Stomach (tissue), 4 donors: ENCODE data around the gene IQCM.

Source experiments
- EP300 ChIP-seq: sonication (generic); formaldehyde crosslinking; IDR thresholded peaks from one replicate; pipeline ENCODE4 v1.6.1; 2017; ENCODE audit warnings: antibody characterized with exemption
- POLR2A ChIP-seq, 4 donors: fragments of 450-650 bp; IDR thresholded peaks; one replicate each; pipeline ENCODE4 v1.6.1; 2016; ENCODE audit warnings: antibody characterized with exemption in 4 of 4, control low read depth in 2 of 4, mild to moderate bottlenecking in 1 of 4, moderate library complexity in 1 of 4
- POLR2AphosphoS5 ChIP-seq, 3 donors: sonication (generic); formaldehyde crosslinking; IDR thresholded peaks; one replicate each; pipeline ENCODE4 v1.6.1; 2016; ENCODE audit warnings: antibody characterized with exemption in 3 of 3
- TF ChIP-seq, protein P1 (sequence below), 7 experiments: fragments of 450-650 bp in 4 of 7; fragments of 200-600 bp in 3 of 7; sonication (generic) in 3 of 7; IDR thresholded peaks; one replicate each; pipeline ENCODE4 v1.5.1; 2016 to 2019; ENCODE audit warnings: antibody characterized with exemption in 7 of 7, control low read depth in 2 of 7, mild to moderate bottlenecking in 1 of 7

DNA sequence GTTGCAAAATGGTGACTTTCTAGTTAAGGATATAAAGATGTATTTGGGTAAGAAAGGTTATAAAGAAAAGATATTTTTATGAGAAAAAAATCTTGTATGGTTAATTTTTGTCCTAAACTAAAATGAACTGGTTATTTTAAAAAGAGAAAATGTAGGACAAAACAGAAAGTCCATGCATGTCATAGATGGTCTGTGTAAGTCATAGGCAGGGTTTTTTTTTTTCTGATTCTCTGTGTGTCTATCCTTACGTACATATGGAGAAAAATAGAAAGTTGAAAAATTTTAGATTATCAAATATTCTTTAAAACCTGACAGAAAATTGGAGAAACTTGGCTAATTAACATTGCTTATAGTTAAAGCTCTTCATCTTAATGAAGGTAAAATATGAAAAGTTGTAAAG, 493.4 kb downstream of the IQCM start:
- no peak for TF ChIP-seq POLR2A (IDR thresholded peaks at IDR 0.05)
- TF ChIP-seq, protein P1, sequence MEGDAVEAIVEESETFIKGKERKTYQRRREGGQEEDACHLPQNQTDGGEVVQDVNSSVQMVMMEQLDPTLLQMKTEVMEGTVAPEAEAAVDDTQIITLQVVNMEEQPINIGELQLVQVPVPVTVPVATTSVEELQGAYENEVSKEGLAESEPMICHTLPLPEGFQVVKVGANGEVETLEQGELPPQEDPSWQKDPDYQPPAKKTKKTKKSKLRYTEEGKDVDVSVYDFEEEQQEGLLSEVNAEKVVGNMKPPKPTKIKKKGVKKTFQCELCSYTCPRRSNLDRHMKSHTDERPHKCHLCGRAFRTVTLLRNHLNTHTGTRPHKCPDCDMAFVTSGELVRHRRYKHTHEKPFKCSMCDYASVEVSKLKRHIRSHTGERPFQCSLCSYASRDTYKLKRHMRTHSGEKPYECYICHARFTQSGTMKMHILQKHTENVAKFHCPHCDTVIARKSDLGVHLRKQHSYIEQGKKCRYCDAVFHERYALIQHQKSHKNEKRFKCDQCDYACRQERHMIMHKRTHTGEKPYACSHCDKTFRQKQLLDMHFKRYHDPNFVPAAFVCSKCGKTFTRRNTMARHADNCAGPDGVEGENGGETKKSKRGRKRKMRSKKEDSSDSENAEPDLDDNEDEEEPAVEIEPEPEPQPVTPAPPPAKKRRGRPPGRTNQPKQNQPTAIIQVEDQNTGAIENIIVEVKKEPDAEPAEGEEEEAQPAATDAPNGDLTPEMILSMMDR (IDR thresholded peaks at IDR 0.05): no peak
- no peak for TF ChIP-seq POLR2AphosphoS5 (IDR thresholded peaks at IDR 0.05)
- no peak for TF ChIP-seq EP300
